Right renal pelvis (tissue), 4 donors: ENCODE results near the gene ARRB1. TPM values are rescaled to one million over a fixed set of nuclear protein-coding genes. Genes with fewer than 3 reads are reported as not detected.
A peak's percentile ranks its signal among the peaks of the same experiment; 100 is the strongest.
"Not testable (repeated sequence)": the region's sequence is repeated elsewhere in the genome, so short reads cannot be mapped to it uniquely, and the experiment has no call there.

ENCODE experiments used
- DNase-seq, 4 donors: peaks; one replicate each; pipeline ENCODE4 v3.0.0-alpha.2; 2013; ENCODE audit warnings: low read depth in 4 of 4, low spot score in 3 of 4, missing footprints in 1 of 4
- polyA plus RNA-seq, 4 donors: library from polyadenylated mRNA; unstranded; fragments of 120-200 nt; gene quantifications; one replicate each; pipeline ENCODE4 v1.2.1, GENCODE V29; 2013; ENCODE audit not compliant: insufficient read length in 4 of 4

Gene ARRB1
- polyA plus RNA-seq, 4 donors, result 24.1 to 28.6 (median 26.0) TPM

DNA sequence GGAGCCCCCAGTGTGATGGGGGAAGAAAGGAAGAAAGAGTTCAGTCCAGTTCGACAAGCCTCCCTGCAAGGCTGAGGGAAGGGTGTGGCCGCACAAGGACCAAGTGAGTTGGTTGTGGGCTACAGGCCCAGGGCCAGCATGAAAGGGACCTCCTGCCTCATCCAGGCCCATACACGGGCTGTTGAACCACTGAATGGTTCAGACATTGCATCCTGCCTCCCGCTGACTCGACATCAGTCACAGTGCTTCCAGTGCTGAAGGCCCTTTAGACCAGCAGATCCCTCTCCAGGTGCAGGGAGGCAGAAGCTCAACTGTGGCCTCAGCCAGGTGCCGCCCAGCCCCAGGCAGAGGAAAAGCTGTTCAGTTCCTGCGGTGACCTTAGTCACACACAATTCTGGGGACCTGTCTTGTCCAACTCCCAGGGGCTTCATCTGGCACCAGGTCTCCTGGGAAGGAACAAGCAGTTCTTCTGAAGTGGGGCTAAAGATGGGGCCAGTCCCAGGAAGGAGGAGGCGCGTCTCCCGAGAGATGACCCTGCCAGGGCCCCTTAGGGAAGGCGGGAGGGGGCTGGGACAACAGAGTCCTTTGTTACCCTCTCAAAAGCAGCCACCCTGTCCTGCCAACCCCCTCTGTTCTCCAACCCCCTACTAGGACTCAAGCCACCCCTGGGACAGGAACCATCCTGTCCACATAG is 6.6 kb downstream of the ARRB1 start:
- DNase-seq, result no peak

DNA sequence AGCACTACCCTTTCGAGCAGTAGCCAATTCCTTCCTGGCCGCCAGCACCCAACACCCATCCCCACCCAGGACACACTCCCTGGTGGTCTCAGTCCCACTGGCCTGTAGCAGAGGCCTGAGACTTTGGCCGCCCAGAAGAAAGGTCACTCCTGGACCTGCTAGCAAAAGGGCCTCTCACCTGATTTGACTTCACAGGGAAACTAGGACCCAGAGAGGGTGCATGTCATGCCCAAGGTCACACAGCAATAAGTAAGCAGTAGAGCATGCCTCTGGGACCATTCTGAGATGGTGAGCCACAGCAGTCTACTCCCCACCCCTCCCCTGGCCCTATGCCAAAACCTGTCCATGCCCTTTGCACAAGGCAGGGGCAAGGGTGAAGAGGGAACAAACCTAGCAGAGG is 7.3 kb downstream of the ARRB1 start:
- DNase-seq, result no peak

DNA sequence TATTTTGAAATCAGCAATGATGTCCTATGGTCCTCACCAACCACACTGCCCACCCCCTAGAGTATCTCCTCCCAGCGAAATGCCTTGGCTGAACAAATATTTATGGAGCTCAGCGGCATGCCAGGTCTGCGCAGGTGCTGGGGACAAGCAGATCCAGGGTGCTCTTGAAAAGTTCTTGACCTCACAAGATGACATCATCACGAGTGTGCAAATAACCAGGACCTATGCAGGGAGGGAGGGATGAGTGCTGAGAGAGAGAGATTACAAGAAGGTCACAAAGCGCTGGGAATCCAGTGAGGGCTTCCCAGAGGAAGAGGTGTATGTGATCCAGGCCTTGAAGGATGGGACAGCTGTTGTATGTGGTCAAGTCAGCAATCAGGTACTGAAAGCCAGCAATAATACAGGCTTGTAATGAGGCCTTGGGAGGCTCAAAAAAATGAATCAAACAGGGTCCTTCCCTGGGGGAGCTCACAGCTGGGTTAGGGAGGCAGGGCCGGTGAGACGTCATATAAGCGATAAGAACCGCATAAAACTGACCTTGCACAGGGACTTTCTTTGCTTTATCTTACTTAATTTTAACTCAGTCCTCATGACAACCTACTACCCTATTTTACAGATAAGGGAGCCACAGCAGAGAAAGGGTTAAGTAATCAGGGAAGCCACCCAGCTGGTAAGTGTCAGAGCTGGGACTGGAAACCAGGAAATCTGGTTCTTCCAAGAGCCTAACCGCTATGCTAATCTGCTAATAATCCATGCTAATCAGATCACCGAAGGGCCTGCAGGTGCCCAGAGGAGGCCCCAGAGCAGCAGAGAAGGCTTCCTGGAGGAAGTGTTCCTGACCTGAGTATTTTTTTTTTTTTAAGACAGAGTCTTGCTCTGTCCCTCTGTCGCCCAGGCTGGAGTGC is 8.2 kb downstream of the ARRB1 start:
- no peak for DNase-seq

DNA sequence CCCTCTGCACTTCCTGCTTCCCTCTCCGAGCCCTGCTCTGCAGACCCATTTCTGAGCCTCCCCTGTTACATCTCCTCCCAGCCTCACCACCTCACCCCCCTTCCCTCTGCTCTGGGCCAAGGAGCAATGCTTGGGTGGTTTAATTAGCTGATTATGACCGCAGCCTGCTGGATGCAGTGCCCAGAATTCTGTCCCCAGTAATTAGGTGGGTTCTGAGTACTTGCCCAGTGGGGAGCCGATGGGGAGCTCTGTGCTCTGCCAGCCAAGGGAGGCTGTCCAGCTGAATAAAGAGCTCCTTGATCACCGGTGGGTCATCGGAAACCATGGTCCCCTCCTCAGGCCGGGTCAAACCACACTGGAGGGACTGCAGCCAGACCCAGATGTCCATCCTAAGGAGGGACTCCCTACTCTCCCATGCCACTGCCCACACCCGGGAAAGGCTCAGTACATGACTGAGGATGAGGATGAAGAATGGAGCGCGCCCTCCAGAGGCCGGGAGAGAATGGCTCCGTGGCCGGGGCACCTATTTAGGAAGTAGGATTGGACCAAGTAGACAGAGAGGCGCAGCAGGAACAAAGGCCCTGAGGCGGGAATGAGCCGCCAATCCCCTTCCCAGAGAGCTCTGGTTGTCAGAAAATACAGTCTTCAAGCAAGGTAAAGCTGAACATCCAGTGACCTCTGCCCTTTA is 9.1 kb downstream of the ARRB1 start:
- DNase-seq, result no peak

DNA sequence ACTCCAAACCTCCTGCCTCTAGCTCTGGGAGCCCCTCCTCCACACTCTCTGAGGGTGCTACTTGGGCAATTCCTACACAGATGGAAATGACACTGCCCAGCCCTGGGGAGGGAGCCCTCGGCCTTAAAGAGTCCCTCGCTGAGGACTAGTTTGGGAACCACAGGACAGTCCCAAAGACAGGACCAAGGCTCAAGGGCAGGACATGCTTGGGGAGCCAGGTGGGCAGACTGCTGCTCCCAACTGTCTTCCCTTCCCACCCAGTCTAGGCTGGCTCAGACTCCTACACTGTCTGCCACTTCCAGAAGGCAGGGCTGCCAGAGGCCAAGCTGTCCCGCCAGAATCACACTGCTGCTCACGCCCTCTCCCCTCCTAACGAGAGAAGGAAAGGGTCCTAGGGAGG is 9.8 kb downstream of the ARRB1 start:
- no peak for DNase-seq

DNA sequence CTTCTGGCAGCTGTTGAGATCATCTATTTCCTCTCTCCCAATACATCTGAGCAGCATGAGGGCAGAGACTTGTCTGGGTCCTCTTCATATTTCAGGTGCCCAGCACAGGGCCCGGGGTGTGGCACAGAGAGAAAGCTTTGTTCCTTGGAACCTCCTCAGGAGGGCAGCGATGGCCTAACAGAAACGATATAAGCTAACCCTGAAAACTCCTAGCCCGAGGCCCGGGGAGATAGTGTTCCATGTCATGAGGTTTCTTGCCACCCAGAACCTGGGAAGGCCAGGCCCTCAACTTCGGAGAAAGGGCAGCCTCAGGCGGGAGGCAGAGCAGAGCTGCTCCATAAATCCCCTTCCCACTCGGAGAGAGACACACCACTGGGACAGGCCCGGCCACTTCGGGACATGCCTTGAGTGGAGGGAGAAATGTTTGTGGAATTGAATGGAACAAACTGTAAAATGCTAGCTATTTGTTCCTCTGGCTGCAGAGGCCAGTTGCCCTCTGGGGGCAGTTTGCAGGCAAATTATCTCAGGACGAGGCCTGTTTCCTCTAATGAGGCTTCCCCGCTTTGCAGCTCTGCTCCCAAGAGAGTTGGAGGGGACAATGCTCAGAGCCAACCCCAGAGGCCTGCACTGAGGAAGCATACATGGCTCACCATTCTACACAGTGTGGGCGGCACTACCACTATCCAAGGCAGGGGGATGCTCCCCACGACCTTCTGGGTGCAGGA is 11.6 kb downstream of the ARRB1 start:
- no peak for DNase-seq

DNA sequence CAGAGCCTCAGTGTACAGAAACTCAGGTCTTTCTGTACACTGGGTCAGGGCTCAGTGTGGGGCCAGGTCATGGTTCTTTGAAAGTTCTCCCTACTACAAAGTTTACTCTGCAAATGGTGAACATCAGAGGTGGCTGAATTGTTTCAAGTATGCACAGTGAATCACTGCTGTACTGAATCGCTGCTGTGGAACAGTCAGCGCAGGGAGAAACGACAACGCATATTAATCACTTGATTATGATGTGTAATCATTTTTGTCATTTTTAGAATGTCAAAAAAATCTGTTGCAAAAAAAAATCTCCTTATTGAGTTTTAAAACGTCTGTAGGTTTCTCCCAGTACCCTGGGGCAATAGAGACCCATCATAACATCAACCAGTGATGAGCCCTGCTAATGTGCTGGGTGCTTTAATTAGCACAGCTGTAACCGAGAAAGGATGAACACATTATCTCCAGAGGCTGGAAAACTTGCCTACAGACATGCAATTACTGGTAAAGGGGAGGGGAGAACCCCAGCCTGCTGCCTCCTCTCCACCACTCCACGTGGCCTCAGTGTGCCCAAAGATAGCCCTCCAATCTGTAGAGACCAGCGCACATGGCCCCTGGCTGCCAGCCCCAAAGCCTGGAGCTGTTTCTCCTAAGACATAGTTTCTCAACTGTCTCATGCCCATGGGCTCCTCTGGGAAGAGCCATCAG is 12.8 kb downstream of the ARRB1 start:
- DNase-seq, result no peak

DNA sequence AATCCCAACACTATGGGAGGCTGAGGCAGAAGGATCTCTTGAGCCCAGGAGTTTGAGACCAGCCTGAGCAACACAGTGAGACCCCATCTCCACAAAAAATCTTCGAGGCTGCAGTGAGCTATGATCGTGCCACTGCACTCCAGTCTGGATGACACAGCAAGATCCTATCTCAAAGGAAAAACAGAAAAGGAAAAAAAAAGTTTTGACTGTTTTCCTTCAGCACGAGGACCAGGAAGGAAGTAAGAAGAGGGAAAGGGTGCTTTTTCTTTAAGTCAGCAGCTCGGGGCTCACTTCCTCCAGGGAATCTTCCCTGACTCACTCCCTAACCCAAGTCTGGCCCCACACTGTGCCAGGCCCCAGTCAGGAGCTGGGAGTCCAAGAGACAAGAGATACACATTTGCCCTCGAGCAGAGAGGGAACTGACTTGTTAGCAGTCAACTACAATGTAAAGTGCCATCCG is 14.2 kb downstream of the ARRB1 start:
- DNase-seq, result no peak

DNA sequence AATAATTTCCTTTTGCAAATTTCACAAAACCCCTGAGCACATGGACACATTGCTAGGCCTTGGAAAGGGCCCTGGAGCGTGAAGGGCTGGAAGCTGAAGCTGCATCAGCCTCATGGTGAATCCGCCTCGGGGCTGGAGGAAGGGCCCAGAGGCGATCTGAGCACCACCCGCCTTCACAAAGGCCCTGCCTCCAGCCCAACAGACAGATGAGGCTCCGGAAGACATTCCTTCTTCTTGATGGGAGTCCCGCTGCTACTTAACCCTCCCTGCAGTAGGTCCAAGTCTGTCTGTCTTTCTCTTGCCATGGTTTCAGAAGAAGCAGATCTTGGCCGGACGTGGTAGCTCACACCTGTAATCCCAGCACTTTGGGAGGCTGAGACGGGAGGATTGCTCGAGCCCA is 16.5 kb downstream of the ARRB1 start:
- no peak for DNase-seq

DNA sequence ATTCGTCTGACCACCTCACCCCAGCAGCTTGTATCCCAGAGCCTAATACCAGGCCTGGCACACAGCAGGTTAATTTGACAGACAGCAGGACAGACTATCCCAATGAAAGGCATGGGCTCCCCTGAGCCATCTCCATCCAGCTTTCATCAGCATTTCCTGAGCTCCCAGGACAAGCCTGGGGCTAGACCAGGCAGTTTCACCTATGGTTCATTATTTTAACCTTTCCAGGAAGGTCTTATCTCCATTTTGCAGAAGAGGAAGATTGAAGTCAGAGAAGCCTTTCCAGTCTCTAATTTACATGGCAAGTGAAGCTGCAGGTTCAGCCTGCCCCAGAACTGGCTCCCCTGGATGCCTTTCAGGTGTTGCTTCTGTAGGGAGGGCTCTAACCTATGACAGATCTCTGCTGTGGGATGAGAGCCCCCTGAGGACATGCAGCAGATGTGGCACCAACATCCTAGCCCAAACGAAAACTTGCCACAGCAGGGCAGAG is 17.0 kb downstream of the ARRB1 start:
- DNase-seq, result no peak

DNA sequence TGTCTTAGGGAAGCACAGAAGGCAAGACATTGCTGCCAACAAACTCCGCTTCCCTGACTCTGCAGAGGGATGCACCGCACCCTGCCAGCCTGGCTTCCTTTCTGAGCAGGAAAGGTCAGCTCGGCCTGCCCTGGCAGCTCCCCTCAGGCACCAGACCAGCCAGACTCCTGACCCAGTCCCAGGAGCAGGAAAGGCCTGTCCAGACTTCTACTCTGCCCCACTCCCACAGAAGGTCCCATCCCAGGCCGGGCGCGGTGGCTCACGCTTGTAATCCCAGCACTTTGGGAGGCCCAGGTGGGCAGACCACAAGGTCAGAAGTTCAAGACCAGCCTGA is 17.7 kb downstream of the ARRB1 start:
- DNase-seq, result no peak

DNA sequence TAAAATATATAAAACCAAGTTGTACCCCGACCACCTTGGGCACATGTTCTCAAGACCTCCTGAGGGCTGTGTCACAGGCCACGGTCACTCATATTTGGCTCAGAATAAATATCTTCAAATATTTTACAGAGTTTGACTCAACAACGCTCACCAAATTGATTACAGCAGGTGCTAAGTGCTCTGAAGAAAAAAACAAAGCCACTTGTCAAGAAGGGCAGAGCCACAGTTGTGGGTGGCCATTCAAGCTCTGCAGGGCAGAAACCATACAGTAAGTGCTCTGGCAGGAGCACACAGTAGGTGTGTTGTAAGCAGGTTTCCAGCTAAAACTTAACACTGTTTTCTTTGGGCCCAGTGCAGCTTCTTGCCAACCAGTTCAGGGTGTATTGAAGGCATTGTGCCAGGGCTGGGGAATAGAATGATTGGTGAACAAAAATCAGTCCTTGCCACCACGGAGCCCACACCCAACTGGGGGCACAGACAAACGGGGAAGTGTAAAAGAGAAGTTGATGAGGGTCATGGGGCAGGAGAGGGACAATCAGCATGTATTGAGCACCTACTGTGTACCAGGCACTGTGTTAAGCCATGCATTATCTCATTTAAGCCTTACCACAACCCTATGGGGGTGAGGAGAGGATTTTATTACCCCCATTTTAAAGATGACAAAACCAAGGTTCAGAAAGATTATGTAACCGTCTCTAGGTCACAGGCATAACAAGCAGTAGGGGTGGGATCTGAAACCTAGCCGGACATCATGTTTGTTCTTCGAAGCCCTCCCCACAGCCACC is 18.2 kb downstream of the ARRB1 start:
- DNase-seq, result no peak

DNA sequence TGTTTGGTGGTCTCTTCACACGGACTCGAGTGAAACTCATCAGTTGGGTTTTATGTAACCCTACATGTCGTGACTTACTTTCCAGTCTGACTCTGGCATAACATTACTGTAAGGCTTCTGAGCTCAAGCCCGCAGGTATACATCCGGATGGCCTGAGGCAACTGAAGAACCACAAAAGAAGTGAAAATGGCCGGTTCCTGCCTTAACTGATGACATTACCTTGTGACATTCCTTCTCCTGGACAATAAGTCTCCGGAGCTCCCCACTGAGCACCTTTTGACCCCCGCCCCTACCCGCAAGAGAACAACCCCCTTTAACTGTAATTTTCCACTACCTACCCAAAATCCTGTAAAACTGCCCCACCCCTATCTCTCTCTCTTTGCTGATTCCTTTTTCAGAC is 19.7 kb downstream of the ARRB1 start:
- DNase-seq, result not testable (repeated sequence)

DNA sequence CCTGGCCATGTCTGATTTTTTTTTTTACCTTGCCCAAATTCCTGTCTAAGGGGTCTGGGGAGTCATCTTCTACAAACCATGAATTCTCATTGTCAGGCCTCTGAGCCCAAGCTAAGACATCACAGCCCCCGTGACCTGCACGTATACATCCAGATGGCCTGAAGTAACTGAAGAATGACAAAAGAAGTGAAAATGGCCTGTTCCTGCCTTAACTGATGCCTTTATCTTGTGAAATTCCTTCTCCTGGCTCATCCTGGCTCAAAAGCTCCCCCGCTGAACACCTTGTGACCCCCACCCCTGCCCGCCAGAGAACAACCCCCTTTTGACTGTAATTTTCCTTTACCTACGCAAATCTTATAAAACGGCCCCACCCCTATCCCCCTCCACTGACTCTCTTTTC is 20.2 kb downstream of the ARRB1 start:
- DNase-seq, result not testable (repeated sequence)

DNA sequence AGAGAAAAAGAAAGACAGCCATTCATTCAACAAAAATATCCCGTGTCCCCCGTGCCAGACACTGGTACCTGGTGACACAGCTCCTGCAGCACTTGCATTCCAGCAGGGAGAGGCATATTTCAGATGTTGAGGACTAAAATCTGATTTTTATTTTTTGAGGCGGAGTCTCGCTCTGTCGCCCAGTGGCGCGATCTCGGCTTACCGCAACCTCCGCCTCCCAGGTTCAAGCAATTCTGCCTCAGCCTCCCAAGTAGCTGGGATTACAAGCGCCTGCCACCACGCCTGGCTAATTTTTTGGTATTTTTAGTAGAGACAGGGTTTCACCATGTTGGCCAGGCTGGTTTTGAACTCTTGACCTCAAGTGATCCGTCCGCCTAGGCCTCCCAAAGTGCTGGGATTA is 20.6 kb downstream of the ARRB1 start:
- DNase-seq, result not testable (repeated sequence)

DNA sequence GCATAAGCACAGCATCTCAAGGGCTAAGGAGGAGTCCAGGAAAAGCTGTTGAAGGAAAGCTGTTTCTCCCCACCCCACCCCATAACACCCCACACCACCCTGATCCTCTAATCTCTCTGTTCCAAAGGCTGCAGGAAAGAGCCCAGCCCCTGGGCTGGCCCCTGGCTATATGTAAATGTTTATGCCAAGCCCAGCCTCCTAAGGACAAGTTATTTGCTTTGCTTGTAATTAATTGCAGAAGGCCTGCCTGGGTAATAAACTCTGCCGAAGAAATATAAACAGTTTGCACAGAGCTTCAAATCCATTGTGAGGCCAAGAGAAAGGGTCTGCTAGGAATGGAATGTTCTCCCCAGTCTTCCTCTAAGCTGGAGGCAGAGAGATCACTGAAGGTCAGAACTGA is 21.2 kb downstream of the ARRB1 start:
- no peak for DNase-seq

DNA sequence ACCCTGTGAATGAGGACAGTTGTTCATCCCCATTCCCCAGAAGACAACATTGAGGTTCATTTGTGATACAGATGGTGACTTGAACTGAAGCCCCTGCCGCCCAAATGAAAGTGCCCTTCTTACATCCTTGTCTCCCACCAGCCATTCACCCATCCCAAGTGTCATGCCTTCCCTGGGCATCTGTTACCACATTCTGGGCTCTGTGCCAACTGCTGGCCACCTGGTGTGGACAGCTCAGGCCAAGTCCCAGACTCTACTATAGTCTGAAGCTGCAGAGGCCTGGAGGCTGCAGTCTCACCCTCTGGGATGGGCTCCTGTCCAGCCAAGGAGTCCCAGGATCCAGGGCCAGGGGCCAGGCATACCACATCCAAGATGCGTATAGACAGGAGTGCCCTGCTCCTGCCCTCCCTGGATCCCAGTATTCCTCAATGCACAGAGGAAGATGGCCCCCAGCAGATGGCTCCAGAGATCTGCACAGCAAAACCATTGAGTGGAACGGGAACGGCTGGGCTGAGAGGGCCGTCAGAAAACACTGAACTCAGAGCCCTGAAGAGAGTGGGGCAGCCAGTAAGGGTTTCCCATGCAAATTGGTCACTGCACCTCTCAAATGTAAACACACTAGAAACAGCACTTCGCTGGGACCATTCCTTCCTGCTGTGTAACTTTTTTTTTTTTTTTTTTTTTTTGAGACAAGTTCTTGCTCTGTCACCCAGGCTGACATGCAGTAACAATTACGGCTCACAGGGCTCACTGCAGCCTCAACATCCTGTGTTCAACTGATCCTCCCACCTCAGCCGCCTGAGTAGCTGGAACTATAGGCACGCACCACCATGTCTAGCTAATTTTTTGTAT is 22.8 kb downstream of the ARRB1 start:
- peak in 1 of 4 donors; percentile 67 for DNase-seq

DNA sequence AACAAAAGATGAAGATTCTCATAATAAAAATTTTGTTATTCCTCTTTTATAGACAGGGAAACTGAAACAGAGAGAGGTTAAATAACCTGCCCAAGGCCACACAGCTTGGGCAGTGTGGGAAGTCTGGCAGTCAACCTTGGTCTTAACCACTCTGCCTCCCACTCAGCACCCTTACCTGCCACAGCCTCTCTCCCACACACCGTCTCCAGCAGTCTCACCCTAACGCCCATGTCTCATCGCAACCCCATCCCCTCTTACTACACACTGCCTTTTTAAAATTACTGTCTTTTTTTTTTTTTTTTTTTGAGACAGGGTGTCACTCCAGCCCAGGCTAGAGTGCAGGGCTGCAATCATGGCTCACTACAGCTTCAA is 25.0 kb downstream of the ARRB1 start:
- no peak for DNase-seq
